VCaP (cell line): ENCODE measurements around the gene KRT86.

Experiments
- H3K27ac ChIP-seq: fragments of 450-650 bp; 2 replicates; pipeline ENCODE4 v1.5.1; 2017
- CTCF ChIP-seq: fragments of 450-650 bp; conservative IDR thresholded peaks from 2 replicates; pipeline ENCODE4 v1.5.1; 2017; ENCODE audit warnings: mild to moderate bottlenecking, moderate library complexity

Gene KRT86

GRCh38 chr12:52274521-52275120 is at the start of gene KRT86:
KRT86 (plus strand) TSS chr12:52274645; CDS start chr12:52301917, 27,272 bp downstream.
- no peak within 1 kb of the TSS for H3K27ac ChIP-seq
- no peak for TF ChIP-seq CTCF

GRCh38 chr12:52225752-52226151 is 48.7 kb upstream of the KRT86 start:
- TF ChIP-seq CTCF: no peak
- no peak overlapping the region; the same call in 1 of the 2 replicates for H3K27ac ChIP-seq

GRCh38 chr12:52226446-52226845 is 48.0 kb upstream of the KRT86 start:
- TF ChIP-seq CTCF: no peak
- H3K27ac ChIP-seq: no peak overlapping the region; the same call in 1 of the 2 replicates

GRCh38 chr12:52227606-52228166 is 46.8 kb upstream of the KRT86 start:
- no peak overlapping the region; the same call in 1 of the 2 replicates for H3K27ac ChIP-seq

GRCh38 chr12:52228366-52228765 is 46.1 kb upstream of the KRT86 start:
- peak overlapping the region; percentile 58 for H3K27ac ChIP-seq
- no peak for TF ChIP-seq CTCF

More at GRCh38 chr12:52227606-52228166, 46.8 kb upstream of the KRT86 start:
- no peak for TF ChIP-seq CTCF

- no peak for TF ChIP-seq CTCF
- peak overlapping the region; percentile 58 for H3K27ac ChIP-seq
These were observed 45.5 kb upstream of the KRT86 start for GRCh38 chr12:52228931-52229330.

- H3K27ac ChIP-seq: peak overlapping the region; percentile 58; the same call in 1 of the 2 replicates
- TF ChIP-seq CTCF: no peak
These were observed 44.6 kb upstream of the KRT86 start for GRCh38 chr12:52229836-52230343.
